Measurements from ENCODE around the gene NYAP1. TPM values are rescaled to one million over a fixed set of nuclear protein-coding genes. Genes with fewer than 3 reads are reported as not detected.

The NYAP1 gene
- total and polyA plus RNA-seq, 2 experiments from 2014 or later = 0.68 to 1.6 TPM

- 90% methylated on average over 5 of the region's 5 CpGs for WGBS (ENCODE audit: low lambda C conversion rate, missing lambda C conversion rate)
- TF ChIP-seq EZH2 (IDR thresholded peaks at IDR 0.05; ENCODE audit: borderline replicate concordance) (no peak), EZH2phosphoT487 (IDR thresholded peaks at IDR 0.05; ENCODE audit: low read depth, severe bottlenecking, unreplicated experiment) (no peak), CTCF (IDR thresholded peaks at IDR 0.05; ENCODE audit: poor library complexity) (no peak)
Measured at GRCh38 chr7:100486111-100486636, 2.4 kb downstream of the NYAP1 start.

GRCh38 chr7:100486753-100487446 is 3.2 kb downstream of the NYAP1 start:
- H3K9me2 ChIP-seq (replicated peaks; ENCODE audit: insufficient read depth) = no peaks in the 10 kb centered on the region
- no peaks in the 10 kb centered on the region for H3K9me3 ChIP-seq (ENCODE audit: low read depth)
- no peaks in the 10 kb centered on the region for H4K20me1 ChIP-seq (ENCODE audit: insufficient read depth, poor library complexity, severe bottlenecking)
- peaks cover 5% of the 10 kb centered on the region for H3K4me1 ChIP-seq (ENCODE audit: insufficient read depth)
- no peaks in the 10 kb centered on the region for H3K27me3 ChIP-seq
- WGBS (ENCODE audit: low lambda C conversion rate, missing lambda C conversion rate) = 88% methylated on average over 26 of the region's 30 CpGs
- H3K4me2 ChIP-seq = no peak overlapping the region
- H3K4me3 ChIP-seq = no peak overlapping the region
- TF ChIP-seq EZH2 (IDR thresholded peaks at IDR 0.05; ENCODE audit: borderline replicate concordance) (no peak), CTCF (IDR thresholded peaks at IDR 0.05; ENCODE audit: poor library complexity) (no peak), EZH2phosphoT487 (IDR thresholded peaks at IDR 0.05; ENCODE audit: low read depth, severe bottlenecking, unreplicated experiment) (no peak)
- H3K36me3 ChIP-seq (replicated peaks; ENCODE audit: insufficient read depth, low read depth) = no peaks in the 10 kb centered on the region
- peak; percentile 10 for DNase-seq (ENCODE audit: low spot score)
- H3K79me2 ChIP-seq = no peaks in the 10 kb centered on the region
- H2AFZ ChIP-seq = no peak overlapping the region
- H3K27ac ChIP-seq = no peak overlapping the region

More at GRCh38 chr7:100486111-100486636, 2.4 kb downstream of the NYAP1 start:
- H3K9me3 ChIP-seq (ENCODE audit: low read depth) = no peaks in the 10 kb centered on the region
- no peak for DNase-seq (ENCODE audit: low spot score)
- no peaks in the 10 kb centered on the region for H3K79me2 ChIP-seq
- no peaks in the 10 kb centered on the region for H3K9me2 ChIP-seq (replicated peaks; ENCODE audit: insufficient read depth)
- H3K4me3 ChIP-seq = no peak overlapping the region
- H3K27ac ChIP-seq = no peak overlapping the region
- H3K4me1 ChIP-seq (ENCODE audit: insufficient read depth) = peaks cover 5% of the 10 kb centered on the region
- no peak overlapping the region for H3K4me2 ChIP-seq
- H3K36me3 ChIP-seq (replicated peaks; ENCODE audit: insufficient read depth, low read depth) = no peaks in the 10 kb centered on the region
- no peaks in the 10 kb centered on the region for H4K20me1 ChIP-seq (ENCODE audit: insufficient read depth, poor library complexity, severe bottlenecking)
- H3K27me3 ChIP-seq = no peaks in the 10 kb centered on the region
- H2AFZ ChIP-seq = no peak overlapping the region

GRCh38 chr7:100488333-100489095 is 4.8 kb downstream of the NYAP1 start:
- WGBS (ENCODE audit: low lambda C conversion rate, missing lambda C conversion rate) = 97% methylated on average over 11 of the region's 44 CpGs
- Histone ChIP-seq H3K9me2 (replicated peaks; ENCODE audit: insufficient read depth) (no peaks in the 10 kb centered on the region), H3K27me3 (no peaks in the 10 kb centered on the region), H3K4me1 (ENCODE audit: insufficient read depth) (peaks cover 5% of the 10 kb centered on the region), H3K79me2 (no peaks in the 10 kb centered on the region), H3K27ac (no peak overlapping the region), H2AFZ (no peak overlapping the region), H3K4me3 (no peak overlapping the region), H3K9me3 (ENCODE audit: low read depth) (no peaks in the 10 kb centered on the region), H4K20me1 (ENCODE audit: insufficient read depth, poor library complexity, severe bottlenecking) (no peaks in the 10 kb centered on the region), H3K4me2 (no peak overlapping the region), H3K36me3 (replicated peaks; ENCODE audit: insufficient read depth, low read depth) (no peaks in the 10 kb centered on the region)
- TF ChIP-seq EZH2 (IDR thresholded peaks at IDR 0.05; ENCODE audit: borderline replicate concordance) = no peak
- TF ChIP-seq EZH2phosphoT487 (IDR thresholded peaks at IDR 0.05; ENCODE audit: low read depth, severe bottlenecking, unreplicated experiment) = no peak
- no peak for TF ChIP-seq CTCF (IDR thresholded peaks at IDR 0.05; ENCODE audit: poor library complexity)
- no peak for DNase-seq (ENCODE audit: low spot score)
